HEK293 (cell line): ENCODE data around the gene SYNGAP1.

Source experiments
- BCL11B ChIP-seq: fragments of 450-650 bp; formaldehyde crosslinking; IDR thresholded peaks from 2 replicates; pipeline ENCODE4 v1.5.1; 2016; ENCODE audit warnings: low read depth, missing biosample characterization, missing genetic modification characterization
- FEZF1 ChIP-seq: fragments of 450-650 bp; formaldehyde crosslinking; IDR thresholded peaks from 2 replicates; pipeline ENCODE4 v1.5.1; 2016; ENCODE audit warnings: missing biosample characterization, missing genetic modification characterization
- GFI1B ChIP-seq: fragments of 450-650 bp; formaldehyde crosslinking; IDR thresholded peaks from 2 replicates; pipeline ENCODE4 v1.5.1; 2016; ENCODE audit warnings: missing biosample characterization, missing genetic modification characterization
- GLI2 ChIP-seq: fragments of 450-650 bp; formaldehyde crosslinking; IDR thresholded peaks from 2 replicates; pipeline ENCODE4; 2017; ENCODE audit warnings: missing biosample characterization, missing genetic modification characterization, low read depth, borderline replicate concordance
- GLI4 ChIP-seq: fragments of 450-650 bp; formaldehyde crosslinking; IDR thresholded peaks from 2 replicates; pipeline ENCODE4 v1.5.1; 2016; ENCODE audit warnings: missing biosample characterization, missing genetic modification characterization
- HOXA7 ChIP-seq: sonication (generic); formaldehyde crosslinking; IDR thresholded peaks from 2 replicates; pipeline ENCODE4 v1.8.1; 2022; ENCODE audit warnings: missing genetic modification reagents, borderline replicate concordance
- HOXD13 ChIP-seq: sonication (generic); formaldehyde crosslinking; IDR thresholded peaks from 2 replicates; pipeline ENCODE4 v1.8.0; 2022; ENCODE audit warnings: missing genetic modification reagents, borderline replicate concordance
- OSR2 ChIP-seq: fragments of 450-650 bp; formaldehyde crosslinking; IDR thresholded peaks from 2 replicates; pipeline ENCODE4 v1.5.1; 2016; ENCODE audit warnings: missing biosample characterization, missing genetic modification characterization
- SCRT2 ChIP-seq: fragments of 450-650 bp; formaldehyde crosslinking; IDR thresholded peaks from 2 replicates; pipeline ENCODE4 v1.5.1; 2016; ENCODE audit warnings: missing biosample characterization, missing genetic modification characterization
- SETDB1 ChIP-seq: IDR thresholded peaks from one replicate; pipeline ENCODE4 v1.6.1; 2017; ENCODE audit warnings: mild to moderate bottlenecking, low read length, moderate library complexity, mixed read lengths; ENCODE audit not compliant: insufficient read length
- TRIM28 ChIP-seq: IDR thresholded peaks from 2 replicates; pipeline ENCODE4 v1.6.1; 2011; ENCODE audit warnings: low read length, control low read depth, borderline replicate concordance
- WT1 ChIP-seq: fragments of 450-650 bp; formaldehyde crosslinking; IDR thresholded peaks from 2 replicates; pipeline ENCODE4 v1.5.1; 2016; ENCODE audit warnings: missing biosample characterization, missing genetic modification characterization
- ZBTB21 ChIP-seq: fragments of 450-650 bp; formaldehyde crosslinking; IDR thresholded peaks from 2 replicates; pipeline ENCODE4 v1.5.1; 2017; ENCODE audit warnings: missing biosample characterization, missing genetic modification characterization
- ZBTB7A ChIP-seq: fragments of 450-650 bp; formaldehyde crosslinking; IDR thresholded peaks from 2 replicates; pipeline ENCODE4 v1.5.1; 2016; ENCODE audit warnings: low read depth, missing biosample characterization, missing genetic modification characterization
- ZFP3 ChIP-seq: fragments of 450-650 bp; formaldehyde crosslinking; IDR thresholded peaks from 2 replicates; pipeline ENCODE4 v1.5.1; 2016; ENCODE audit warnings: low read depth, missing biosample characterization, missing genetic modification characterization
- ZNF132 ChIP-seq: fragments of 450-650 bp; formaldehyde crosslinking; IDR thresholded peaks from 2 replicates; pipeline ENCODE4 v1.5.1; 2017; ENCODE audit warnings: missing biosample characterization, missing genetic modification characterization, borderline replicate concordance
- ZNF175 ChIP-seq: fragments of 450-650 bp; formaldehyde crosslinking; IDR thresholded peaks from 2 replicates; pipeline ENCODE4 v1.5.1; 2016; ENCODE audit warnings: missing biosample characterization, missing genetic modification characterization
- ZNF214 ChIP-seq: fragments of 450-650 bp; formaldehyde crosslinking; IDR thresholded peaks from 2 replicates; pipeline ENCODE4 v1.5.1; 2017; ENCODE audit warnings: missing biosample characterization, mild to moderate bottlenecking, missing genetic modification characterization, borderline replicate concordance
- ZNF24 ChIP-seq: fragments of 450-650 bp; formaldehyde crosslinking; IDR thresholded peaks from 2 replicates; pipeline ENCODE4 v1.5.1; 2016; ENCODE audit warnings: missing biosample characterization, missing genetic modification characterization
- ZNF354C ChIP-seq: fragments of 450-650 bp; formaldehyde crosslinking; IDR thresholded peaks from 2 replicates; pipeline ENCODE4 v1.5.1; 2016; ENCODE audit warnings: missing biosample characterization, missing genetic modification characterization, low read depth, borderline replicate concordance
- ZNF529 ChIP-seq: fragments of 450-650 bp; formaldehyde crosslinking; IDR thresholded peaks from 2 replicates; pipeline ENCODE4 v1.5.1; 2017; ENCODE audit warnings: missing genetic modification characterization, missing biosample characterization; ENCODE audit not compliant: insufficient replicate concordance
- ZNF561 ChIP-seq: fragments of 450-650 bp; IDR thresholded peaks from 2 replicates; pipeline ENCODE4 v1.5.1; 2018; ENCODE audit warnings: missing biosample characterization, missing genetic modification characterization, borderline replicate concordance
- ZNF658 ChIP-seq: fragments of 450-650 bp; formaldehyde crosslinking; IDR thresholded peaks from 2 replicates; pipeline ENCODE4; 2016; ENCODE audit warnings: missing biosample characterization, missing genetic modification characterization
- ZNF664 ChIP-seq: fragments of 450-650 bp; formaldehyde crosslinking; IDR thresholded peaks from 2 replicates; pipeline ENCODE4 v1.5.1; 2016; ENCODE audit warnings: missing biosample characterization, missing genetic modification characterization
- ZNF707 ChIP-seq: fragments of 450-650 bp; formaldehyde crosslinking; IDR thresholded peaks from 2 replicates; pipeline ENCODE4 v1.5.1; 2016; ENCODE audit warnings: missing biosample characterization, missing genetic modification characterization
- ZNF837 ChIP-seq: fragments of 450-650 bp; formaldehyde crosslinking; IDR thresholded peaks from 2 replicates; pipeline ENCODE4 v1.5.1; 2016; ENCODE audit warnings: missing biosample characterization, missing genetic modification characterization
- TF ChIP-seq, protein P1 (sequence below): sonication (generic); formaldehyde crosslinking; IDR thresholded peaks from 2 replicates; pipeline ENCODE4 v1.8.1; 2022; ENCODE audit warnings: mild to moderate bottlenecking, moderate library complexity, missing genetic modification reagents
- TF ChIP-seq, protein P2 (sequence below): fragments of 450-650 bp; formaldehyde crosslinking; IDR thresholded peaks from 2 replicates; pipeline ENCODE4 v1.5.1; 2017; ENCODE audit warnings: missing biosample characterization, missing genetic modification characterization
- TF ChIP-seq, protein P3 (sequence below): fragments of 450-650 bp; formaldehyde crosslinking; IDR thresholded peaks from 2 replicates; pipeline ENCODE4 v1.5.1; 2017; ENCODE audit warnings: missing biosample characterization, missing genetic modification characterization
- TF ChIP-seq, protein P4 (sequence below): fragments of 450-650 bp; formaldehyde crosslinking; IDR thresholded peaks from 2 replicates; pipeline ENCODE4 v1.5.1; 2016; ENCODE audit warnings: missing biosample characterization, missing genetic modification characterization
- TF ChIP-seq, protein P5 (sequence below): fragments of 450-650 bp; formaldehyde crosslinking; IDR thresholded peaks from 2 replicates; pipeline ENCODE4 v1.5.1; 2016; ENCODE audit warnings: missing biosample characterization, missing genetic modification characterization
- TF ChIP-seq, protein P6 (sequence below): fragments of 450-650 bp; formaldehyde crosslinking; IDR thresholded peaks from 2 replicates; pipeline ENCODE4 v1.5.1; 2017; ENCODE audit warnings: missing biosample characterization, missing genetic modification characterization

Gene SYNGAP1

DNA sequence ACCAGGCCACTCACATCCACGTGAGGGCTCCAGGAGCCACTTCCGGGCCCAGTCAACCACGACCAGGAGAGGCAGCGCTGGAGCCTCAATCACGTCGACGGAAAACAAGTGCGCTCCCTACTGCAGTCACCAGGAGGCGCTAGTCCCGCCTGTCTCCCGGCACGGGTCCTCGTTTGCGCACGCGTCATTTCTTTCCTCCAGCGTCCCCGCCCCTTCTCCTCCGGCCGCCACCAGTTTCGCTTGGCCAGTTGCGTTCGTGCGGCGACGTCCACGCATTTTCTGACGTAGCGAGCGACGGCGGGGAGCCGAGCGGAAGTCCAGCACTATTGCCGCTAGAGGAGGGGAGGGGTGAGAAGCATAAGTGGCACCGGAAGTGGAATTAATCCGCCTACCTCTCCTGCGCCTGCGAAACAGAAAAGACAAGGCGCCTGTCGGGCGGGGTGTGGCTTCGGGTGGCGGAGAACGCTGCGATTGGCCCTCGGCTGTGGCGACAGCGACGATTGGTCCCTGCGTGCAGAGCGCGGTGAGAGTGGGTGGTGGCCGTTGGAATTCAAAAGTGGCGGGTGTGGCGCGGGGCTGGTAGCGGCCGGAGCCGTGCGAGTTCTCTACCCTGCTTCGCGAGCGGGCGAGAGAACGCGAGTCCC lies 28.5 kb upstream of the SYNGAP1 start, which contains the start of gene KIFC1 (continued):
- no peak for TF ChIP-seq ZNF658 (tag by site-specific recombination)
- TF ChIP-seq SETDB1 = no peak
- TF ChIP-seq ZFP3 (tag by site-specific recombination) = no peak
- TF ChIP-seq, protein P1, sequence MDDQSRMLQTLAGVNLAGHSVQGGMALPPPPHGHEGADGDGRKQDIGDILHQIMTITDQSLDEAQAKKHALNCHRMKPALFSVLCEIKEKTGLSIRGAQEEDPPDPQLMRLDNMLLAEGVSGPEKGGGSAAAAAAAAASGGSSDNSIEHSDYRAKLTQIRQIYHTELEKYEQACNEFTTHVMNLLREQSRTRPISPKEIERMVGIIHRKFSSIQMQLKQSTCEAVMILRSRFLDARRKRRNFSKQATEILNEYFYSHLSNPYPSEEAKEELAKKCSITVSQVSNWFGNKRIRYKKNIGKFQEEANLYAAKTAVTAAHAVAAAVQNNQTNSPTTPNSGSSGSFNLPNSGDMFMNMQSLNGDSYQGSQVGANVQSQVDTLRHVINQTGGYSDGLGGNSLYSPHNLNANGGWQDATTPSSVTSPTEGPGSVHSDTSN (CRISPR knock-in tag) = no peak; the same call in 1 of the 2 replicates
- TF ChIP-seq, protein P2, sequence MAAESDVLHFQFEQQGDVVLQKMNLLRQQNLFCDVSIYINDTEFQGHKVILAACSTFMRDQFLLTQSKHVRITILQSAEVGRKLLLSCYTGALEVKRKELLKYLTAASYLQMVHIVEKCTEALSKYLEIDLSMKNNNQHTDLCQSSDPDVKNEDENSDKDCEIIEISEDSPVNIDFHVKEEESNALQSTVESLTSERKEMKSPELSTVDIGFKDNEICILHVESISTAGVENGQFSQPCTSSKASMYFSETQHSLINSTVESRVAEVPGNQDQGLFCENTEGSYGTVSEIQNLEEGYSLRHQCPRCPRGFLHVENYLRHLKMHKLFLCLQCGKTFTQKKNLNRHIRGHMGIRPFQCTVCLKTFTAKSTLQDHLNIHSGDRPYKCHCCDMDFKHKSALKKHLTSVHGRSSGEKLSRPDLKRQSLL (tag by site-specific recombination) = peak; percentile 99
- TF ChIP-seq ZNF175 (tag by site-specific recombination) = no peak
- TF ChIP-seq ZNF837 (tag by site-specific recombination) = no peak
- TF ChIP-seq ZNF561 = 0 out of 2 replicates have a peak, but pooled peaks have one; percentile 51
- no peak for TF ChIP-seq ZNF529 (tag by site-specific recombination)
- TF ChIP-seq, protein P3, sequence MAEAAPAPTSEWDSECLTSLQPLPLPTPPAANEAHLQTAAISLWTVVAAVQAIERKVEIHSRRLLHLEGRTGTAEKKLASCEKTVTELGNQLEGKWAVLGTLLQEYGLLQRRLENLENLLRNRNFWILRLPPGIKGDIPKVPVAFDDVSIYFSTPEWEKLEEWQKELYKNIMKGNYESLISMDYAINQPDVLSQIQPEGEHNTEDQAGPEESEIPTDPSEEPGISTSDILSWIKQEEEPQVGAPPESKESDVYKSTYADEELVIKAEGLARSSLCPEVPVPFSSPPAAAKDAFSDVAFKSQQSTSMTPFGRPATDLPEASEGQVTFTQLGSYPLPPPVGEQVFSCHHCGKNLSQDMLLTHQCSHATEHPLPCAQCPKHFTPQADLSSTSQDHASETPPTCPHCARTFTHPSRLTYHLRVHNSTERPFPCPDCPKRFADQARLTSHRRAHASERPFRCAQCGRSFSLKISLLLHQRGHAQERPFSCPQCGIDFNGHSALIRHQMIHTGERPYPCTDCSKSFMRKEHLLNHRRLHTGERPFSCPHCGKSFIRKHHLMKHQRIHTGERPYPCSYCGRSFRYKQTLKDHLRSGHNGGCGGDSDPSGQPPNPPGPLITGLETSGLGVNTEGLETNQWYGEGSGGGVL (tag by site-specific recombination) = no peak
- TF ChIP-seq, protein P4, sequence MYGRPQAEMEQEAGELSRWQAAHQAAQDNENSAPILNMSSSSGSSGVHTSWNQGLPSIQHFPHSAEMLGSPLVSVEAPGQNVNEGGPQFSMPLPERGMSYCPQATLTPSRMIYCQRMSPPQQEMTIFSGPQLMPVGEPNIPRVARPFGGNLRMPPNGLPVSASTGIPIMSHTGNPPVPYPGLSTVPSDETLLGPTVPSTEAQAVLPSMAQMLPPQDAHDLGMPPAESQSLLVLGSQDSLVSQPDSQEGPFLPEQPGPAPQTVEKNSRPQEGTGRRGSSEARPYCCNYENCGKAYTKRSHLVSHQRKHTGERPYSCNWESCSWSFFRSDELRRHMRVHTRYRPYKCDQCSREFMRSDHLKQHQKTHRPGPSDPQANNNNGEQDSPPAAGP (tag by site-specific recombination) = 0 out of 2 replicates have a peak, but pooled peaks have one; percentile 62
- TF ChIP-seq ZBTB21 (tag by site-specific recombination) = peak; percentile 98
- TF ChIP-seq BCL11B = no peak
- no peak for TF ChIP-seq HOXA7 (CRISPR knock-in tag)
- TF ChIP-seq SCRT2 = no peak
- no peak for TF ChIP-seq GLI2 (tag by site-specific recombination)
- TF ChIP-seq GFI1B = no peak
- TF ChIP-seq ZBTB7A (tag by site-specific recombination) = no peak
- peak; percentile 100 for TF ChIP-seq ZNF24
- TF ChIP-seq OSR2 (tag by site-specific recombination) = peak; percentile 49; the same call in 1 of the 2 replicates
- TF ChIP-seq WT1 (tag by site-specific recombination) = no peak; the same call in 1 of the 2 replicates
- peak; percentile 38 for TF ChIP-seq FEZF1
- no peak for TF ChIP-seq HOXD13
- no peak for TF ChIP-seq ZNF354C (tag by site-specific recombination)
- TF ChIP-seq TRIM28 = 0 out of 2 replicates have a peak, but pooled peaks have one; percentile 29
- TF ChIP-seq, protein P5, sequence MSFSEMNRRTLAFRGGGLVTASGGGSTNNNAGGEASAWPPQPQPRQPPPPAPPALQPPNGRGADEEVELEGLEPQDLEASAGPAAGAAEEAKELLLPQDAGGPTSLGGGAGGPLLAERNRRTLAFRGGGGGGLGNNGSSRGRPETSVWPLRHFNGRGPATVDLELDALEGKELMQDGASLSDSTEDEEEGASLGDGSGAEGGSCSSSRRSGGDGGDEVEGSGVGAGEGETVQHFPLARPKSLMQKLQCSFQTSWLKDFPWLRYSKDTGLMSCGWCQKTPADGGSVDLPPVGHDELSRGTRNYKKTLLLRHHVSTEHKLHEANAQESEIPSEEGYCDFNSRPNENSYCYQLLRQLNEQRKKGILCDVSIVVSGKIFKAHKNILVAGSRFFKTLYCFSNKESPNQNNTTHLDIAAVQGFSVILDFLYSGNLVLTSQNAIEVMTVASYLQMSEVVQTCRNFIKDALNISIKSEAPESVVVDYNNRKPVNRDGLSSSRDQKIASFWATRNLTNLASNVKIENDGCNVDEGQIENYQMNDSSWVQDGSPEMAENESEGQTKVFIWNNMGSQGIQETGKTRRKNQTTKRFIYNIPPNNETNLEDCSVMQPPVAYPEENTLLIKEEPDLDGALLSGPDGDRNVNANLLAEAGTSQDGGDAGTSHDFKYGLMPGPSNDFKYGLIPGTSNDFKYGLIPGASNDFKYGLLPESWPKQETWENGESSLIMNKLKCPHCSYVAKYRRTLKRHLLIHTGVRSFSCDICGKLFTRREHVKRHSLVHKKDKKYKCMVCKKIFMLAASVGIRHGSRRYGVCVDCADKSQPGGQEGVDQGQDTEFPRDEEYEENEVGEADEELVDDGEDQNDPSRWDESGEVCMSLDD = no peak
- no peak for TF ChIP-seq ZNF664 (tag by site-specific recombination)
- TF ChIP-seq, protein P6, sequence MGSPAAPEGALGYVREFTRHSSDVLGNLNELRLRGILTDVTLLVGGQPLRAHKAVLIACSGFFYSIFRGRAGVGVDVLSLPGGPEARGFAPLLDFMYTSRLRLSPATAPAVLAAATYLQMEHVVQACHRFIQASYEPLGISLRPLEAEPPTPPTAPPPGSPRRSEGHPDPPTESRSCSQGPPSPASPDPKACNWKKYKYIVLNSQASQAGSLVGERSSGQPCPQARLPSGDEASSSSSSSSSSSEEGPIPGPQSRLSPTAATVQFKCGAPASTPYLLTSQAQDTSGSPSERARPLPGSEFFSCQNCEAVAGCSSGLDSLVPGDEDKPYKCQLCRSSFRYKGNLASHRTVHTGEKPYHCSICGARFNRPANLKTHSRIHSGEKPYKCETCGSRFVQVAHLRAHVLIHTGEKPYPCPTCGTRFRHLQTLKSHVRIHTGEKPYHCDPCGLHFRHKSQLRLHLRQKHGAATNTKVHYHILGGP (tag by site-specific recombination) = no peak
- no peak for TF ChIP-seq ZNF214
- TF ChIP-seq ZNF707 (tag by site-specific recombination) = no peak
- TF ChIP-seq ZNF132 = no peak
- no peak for TF ChIP-seq GLI4
